Tongue (tissue), 2 donors: ENCODE measurements around the gene CHMP2B. TPM values are rescaled to one million over a fixed set of nuclear protein-coding genes. Genes with fewer than 3 reads are reported as not detected.
A peak's percentile ranks its signal among the peaks of the same experiment; 100 is the strongest.
"Not testable (repeated sequence)": the region's sequence is repeated elsewhere in the genome, so short reads cannot be mapped to it uniquely, and the experiment has no call there.

Source experiments
- DNase-seq: peaks from one replicate; pipeline ENCODE4 v3.0.0-alpha.2; 2015
- total RNA-seq: library from RNA; depleted of rRNA; stranded (reverse); fragments of >200 nt; gene quantifications from one replicate; pipeline ENCODE4 v1.2.3, GENCODE V29; 2014

CHMP2B gene
- total RNA-seq, 1 donor from 2014 or later, result 35.5 TPM

- DNase-seq, result no peak
Measured at GRCh38 chr3:87233805-87234204, 6.7 kb downstream of the CHMP2B start.

- DNase-seq, result no peak
Measured at GRCh38 chr3:87236093-87236492, 9.0 kb downstream of the CHMP2B start.

GRCh38 chr3:87246662-87247429, 19.7 kb downstream of the CHMP2B start:
- no peak for DNase-seq

GRCh38 chr3:87247430-87247773, 20.3 kb downstream of the CHMP2B start:
- no peak for DNase-seq

GRCh38 chr3:87248231-87248630, 21.1 kb downstream of the CHMP2B start:
- DNase-seq, result not testable (repeated sequence)

GRCh38 chr3:87248831-87249230, 21.7 kb downstream of the CHMP2B start:
- no peak for DNase-seq

GRCh38 chr3:87250009-87250408, 22.9 kb downstream of the CHMP2B start:
- DNase-seq, result no peak

GRCh38 chr3:87260270-87260669, 33.2 kb downstream of the CHMP2B start:
- peak; percentile 67 for DNase-seq

- DNase-seq, result no peak
Measured at GRCh38 chr3:87261925-87262324, 34.8 kb downstream of the CHMP2B start.

- DNase-seq, result no peak
Measured at GRCh38 chr3:87267953-87268645, 41.0 kb downstream of the CHMP2B start.

GRCh38 chr3:87268646-87269211, 41.6 kb downstream of the CHMP2B start:
- DNase-seq, result no peak

- no peak for DNase-seq
Measured at GRCh38 chr3:87269723-87270122, 42.6 kb downstream of the CHMP2B start.

GRCh38 chr3:87270908-87271700, 44.0 kb downstream of the CHMP2B start:
- DNase-seq, result no peak

GRCh38 chr3:87272718-87273341, 45.7 kb downstream of the CHMP2B start:
- DNase-seq, result no peak

GRCh38 chr3:87276484-87276883, 49.4 kb downstream of the CHMP2B start, which contains the start of gene POU1F1:
Gene POU1F1 (minus strand): TSS chr3:87276584. CDS start chr3:87276462, 122 bp downstream.
- DNase-seq, result no peak

- DNase-seq, result no peak
Measured at GRCh38 chr3:87287011-87287410, 59.9 kb downstream of the CHMP2B start.

- no peak for DNase-seq
Measured at GRCh38 chr3:87288446-87288845, 61.3 kb downstream of the CHMP2B start.

- DNase-seq, result peak; percentile 57
Measured at GRCh38 chr3:87298111-87298718, 71.1 kb downstream of the CHMP2B start.

- not testable (repeated sequence) for DNase-seq
Measured at GRCh38 chr3:87305031-87305430, 77.9 kb downstream of the CHMP2B start.
